NCI-H524 (cell line): ENCODE measurements around the gene EXOC3.
"Not testable (repeated sequence)": the region's sequence is repeated elsewhere in the genome, so short reads cannot be mapped to it uniquely, and the experiment has no call there.

Source experiments
- DNase-seq, 2 experiments: peaks; one replicate each; lab custom pipeline; 2025; lab: John Stamatoyannopoulos, UW

Gene EXOC3

GRCh38 chr5:473551-474192 is 30.7 kb downstream of the EXOC3 start:
- peak in 1 of 2 experiments; percentile 64 for DNase-seq

DNA sequence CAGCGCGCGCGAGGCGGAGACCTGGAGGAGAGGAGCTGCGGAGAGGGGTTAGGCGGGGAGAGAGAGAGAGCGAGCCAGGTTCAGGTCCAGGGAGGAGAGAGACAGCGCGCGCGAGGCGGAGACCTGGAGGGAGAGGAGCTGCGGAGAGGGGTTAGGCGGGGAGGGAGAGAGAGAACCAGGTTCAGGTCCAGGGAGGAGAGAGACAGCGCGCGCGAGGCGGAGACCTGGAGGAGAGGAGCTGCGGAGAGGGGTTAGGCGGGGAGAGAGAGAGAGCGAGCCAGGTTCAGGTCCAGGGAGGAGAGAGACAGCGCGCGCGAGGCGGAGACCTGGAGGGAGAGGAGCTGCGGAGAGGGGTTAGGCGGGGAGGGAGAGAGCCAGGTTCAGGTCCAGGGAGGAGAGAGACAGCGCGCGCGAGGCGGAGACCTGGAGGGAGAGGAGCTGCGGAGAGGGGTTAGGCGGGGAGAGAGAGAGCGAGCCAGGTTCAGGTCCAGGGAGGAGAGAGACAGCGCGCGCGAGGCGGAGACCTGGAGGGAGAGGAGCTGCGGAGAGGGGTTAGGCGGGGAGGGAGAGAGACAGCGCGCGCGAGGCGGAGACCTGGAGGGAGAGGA is 31.4 kb downstream of the EXOC3 start:
- DNase-seq: not testable (repeated sequence)

GRCh38 chr5:474840-475661 is 32.1 kb downstream of the EXOC3 start:
- no peak for DNase-seq

GRCh38 chr5:475704-476101 is 32.7 kb downstream of the EXOC3 start:
- DNase-seq: no peak

DNA sequence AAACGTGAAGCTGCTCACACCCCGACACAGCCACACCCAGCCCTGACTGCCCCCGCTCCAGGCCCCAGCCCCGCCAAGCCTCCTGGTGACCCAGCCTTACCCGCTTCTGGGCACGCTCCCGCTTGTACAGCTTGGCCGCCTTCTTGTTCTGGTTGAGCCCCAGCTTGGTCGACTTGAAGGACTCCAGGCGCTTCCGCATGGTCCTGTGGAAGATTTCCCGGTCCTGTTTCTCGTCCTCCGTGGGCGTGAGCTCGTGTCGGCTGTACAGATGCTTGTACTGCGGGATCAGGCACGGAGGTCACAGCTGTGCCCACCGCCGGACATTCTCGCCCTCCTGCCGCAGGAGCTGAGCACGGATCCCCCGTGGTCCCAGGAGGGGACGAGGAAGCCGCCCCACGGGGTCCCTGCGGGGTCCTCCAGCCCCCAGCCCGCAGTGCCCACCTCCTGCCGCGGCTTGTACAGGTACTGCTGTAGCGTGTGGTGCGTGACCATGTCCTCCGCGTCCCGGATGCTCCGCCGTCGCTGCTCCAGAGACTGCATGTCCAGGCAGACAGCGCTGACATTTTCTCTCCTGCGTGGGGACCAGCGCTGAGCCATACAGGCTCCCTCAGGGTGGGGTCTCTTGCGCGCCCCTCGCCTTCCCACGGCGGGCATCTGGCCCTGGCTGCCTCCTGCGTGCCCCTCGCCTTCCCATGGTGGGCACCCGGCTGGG is 33.3 kb downstream of the EXOC3 start:
- no peak for DNase-seq

DNA sequence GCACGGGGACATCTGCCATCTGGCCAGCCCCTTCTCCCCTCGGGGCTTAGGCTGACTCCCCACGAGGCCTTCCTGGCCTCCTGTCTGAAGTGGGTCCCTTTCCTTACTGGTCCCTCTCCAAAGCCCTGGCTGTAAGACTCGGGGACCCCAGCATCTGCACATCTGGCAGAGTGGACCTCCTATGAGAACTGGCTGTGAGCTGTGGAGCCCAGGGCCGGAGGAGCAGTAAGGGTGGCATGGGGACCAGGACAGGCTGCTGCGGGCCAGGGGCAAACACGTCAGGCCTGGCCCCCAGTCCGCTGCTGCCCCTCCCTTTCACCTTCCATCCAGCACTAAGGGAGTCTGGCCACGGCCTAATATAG is 33.8 kb downstream of the EXOC3 start:
- no peak for DNase-seq

GRCh38 chr5:477247-477646 is 34.3 kb downstream of the EXOC3 start:
- DNase-seq: no peak

- DNase-seq: no peak
Measured at GRCh38 chr5:477871-478270, 34.9 kb downstream of the EXOC3 start.

DNA sequence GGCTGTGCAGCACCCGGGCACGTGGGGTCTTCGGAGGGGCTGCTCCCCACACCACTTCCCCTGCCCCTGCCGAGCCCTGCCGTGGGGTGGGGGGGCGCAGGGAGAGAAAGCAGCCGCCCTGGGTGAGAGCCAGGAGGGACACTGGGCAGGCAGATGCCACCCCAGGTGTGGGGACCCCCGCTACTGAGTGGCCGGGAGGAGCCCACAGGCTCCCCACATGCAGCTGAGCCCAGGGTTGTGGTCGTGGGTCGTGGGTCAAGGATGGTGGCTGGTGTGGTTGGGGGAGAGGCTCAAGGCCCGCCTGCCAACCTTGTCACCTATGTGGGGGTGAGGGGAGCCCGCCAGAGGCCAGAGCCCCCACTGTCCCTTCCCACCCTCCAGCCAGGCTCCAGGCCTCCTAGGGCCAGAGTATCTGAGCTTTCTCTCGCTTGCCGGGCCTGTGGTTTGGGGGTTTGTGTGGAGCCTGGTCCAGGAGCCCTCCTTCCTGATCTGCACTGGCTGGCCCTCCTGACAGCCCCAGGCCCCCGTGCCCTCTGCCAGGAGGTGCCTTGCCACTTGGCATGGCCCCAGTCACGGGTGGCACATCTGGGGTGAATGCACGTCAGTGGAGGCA is 35.5 kb downstream of the EXOC3 start:
- no peak for DNase-seq

DNA sequence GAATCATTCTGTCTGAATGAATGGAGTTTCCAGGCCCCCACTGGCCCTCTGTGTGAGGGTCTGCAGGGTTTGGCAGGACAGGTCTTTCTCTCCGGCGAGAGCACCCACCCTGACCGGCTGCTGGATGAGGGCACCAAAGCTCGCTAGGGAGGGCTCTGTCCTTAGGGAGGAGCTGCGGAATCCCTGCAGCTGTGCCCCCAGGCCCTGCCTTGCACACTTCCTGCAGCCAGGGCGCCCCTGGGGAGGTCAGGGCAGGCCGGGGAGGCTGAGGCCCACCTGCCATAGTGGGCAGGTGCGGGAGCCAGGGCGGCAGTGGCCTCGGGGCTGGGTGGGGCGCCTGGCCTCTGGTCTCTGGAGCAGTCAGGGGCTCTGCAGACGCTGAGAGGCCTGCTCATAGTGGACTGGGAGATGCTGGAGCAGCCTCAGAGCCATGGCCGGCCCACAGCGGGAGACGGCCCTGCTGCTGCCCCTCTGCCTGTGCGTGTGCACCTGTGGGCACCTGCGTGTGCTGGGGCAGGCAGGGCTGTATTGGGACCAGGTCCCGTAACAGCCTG is 36.1 kb downstream of the EXOC3 start:
- DNase-seq: no peak

DNA sequence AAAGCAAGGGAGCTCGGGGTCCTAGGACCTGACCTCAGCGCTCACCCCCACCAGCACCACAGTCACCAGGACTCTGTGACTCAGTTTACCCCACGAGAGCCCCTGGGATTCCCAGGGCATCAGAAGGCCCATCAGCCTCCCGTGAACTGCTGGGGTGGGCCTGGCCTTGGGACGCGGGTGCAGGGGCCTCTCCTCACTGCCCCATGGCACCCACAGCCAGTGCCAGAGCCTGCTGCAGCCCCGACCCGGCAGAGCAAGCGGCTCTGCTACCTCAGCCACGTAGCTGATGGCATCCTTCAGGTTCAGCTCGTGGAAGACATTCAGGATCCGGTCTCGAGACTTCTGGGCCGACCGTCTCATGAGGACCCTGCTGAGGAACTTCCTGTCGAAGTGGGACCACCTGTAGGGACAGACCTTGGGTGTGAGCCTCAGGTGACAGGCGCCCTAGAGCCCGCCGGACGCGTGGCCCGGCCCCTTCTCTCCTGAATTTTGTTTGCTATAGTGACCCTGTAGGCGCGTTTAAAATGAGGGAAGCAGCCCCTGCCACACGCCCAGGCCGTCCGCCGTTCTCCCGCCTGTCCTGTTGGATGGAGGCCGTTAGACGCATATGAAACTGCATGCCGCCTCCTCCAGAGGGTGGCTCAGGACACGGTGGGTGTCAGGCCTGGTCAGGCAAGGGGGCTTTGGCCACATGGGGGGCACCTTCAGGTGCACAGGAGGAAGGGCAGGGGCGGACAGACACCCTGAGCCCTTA is 36.8 kb downstream of the EXOC3 start:
- no peak for DNase-seq

GRCh38 chr5:481347-481746 is 38.4 kb downstream of the EXOC3 start:
- DNase-seq: no peak

DNA sequence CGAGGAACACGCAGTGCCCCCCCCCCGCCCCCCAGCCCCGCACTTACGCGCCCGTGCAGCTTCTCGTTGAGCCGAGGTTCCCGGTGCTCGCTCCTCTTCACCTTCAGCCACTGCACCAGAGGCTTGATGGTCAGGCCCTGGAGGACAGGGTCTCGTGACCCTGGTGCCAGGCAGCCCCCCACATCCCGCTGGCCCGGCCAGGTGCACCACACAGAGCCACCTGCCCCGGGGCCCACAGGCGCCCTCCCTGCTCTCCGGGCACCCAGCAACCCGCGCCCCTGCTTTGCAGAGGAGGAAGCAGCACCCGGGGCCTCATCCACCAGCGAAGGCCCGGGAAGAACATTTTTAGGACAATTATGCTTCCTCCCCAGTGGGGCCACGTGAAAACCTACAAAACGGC is 39.0 kb downstream of the EXOC3 start:
- DNase-seq: no peak

DNA sequence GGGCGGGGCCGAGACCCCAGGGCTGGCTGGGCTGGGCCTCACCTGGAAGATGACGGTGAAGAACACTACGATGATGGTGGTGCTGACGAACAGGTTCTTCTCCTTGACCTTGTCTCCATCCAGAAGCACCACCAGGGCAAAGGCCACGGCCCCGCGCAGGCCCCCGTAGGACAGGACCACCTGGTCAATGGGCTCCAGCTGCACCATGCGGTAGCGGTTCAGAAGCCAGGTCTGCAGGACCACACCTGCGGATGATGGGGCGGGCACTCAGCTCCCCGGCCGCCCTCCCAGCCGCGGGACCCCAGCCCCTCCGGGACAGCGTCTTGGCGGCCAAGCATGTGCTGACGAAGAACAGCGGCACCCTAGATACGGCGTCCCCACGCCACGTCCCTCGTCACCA is 39.5 kb downstream of the EXOC3 start:
- no peak for DNase-seq

DNA sequence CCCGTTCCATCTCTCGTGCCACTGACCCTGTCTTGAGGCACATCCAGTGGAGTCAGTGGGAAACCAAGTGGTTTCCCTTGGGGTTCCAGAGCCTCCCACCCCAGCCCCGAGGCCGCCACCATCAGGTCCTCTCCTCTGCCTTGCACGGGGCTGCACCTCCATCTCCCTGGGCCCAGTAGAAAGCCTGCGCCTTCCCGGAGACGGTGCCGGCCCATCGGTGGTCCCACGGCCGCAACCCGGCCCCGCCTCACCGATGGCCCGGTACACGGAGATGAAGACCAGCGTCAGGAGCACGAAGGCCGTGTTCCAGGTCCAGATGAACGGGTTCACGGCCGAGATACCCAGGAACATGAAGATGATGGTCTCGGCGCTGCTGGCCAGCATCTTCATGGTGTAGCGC is 40.0 kb downstream of the EXOC3 start:
- no peak for DNase-seq

DNA sequence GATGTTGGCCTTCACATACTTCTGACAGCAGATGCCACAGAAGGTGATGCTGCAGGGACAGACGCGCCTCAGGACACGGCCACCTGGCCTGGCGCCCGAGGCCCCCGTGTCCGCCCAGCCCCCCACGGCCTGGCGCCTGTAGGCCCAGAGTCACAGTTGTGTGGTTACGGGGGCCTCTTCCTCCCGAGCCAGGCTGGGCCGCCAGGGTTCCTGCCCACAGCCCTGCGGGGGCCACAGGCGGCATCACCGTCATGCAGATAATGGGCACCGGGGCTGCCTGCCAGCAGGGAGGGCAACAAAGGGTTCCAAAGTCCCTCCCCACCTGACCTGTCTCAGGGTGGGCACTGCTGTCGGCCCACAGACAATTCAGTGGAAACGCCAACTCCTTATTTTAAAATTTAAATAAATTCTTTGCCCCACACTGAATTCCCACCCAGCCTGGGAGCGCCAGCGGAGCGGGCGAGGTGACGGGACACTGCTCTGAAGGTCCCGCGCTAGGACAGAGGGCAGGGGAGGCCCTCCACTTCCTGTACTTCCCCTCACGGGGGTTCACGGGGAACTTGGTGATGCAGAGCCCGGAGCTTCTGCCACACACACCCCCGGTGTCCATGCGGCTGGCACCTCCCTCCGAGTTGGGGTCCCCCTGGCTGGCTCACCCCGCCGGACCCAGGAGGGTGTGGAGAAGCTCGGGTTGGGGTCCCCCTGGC is 40.6 kb downstream of the EXOC3 start:
- DNase-seq: no peak

DNA sequence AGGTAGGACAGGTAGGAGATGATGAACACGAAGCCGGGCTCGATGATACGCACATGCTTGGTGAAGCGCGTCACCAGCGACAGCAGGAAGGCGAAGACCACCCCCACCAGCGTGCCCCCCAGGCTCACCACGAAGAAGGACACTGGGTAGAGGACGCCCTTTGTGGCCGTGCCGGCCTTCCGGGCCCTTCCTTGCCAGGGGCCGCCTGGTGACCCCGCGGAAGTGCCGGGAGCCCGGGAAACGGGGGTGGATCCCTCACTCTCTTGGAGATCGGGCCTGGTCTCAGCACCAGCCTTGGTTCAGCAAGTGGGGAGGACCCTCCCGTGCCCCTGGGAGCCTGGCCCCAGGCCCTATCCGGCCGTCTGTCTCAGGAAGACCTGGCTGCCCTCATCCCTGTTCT is 41.6 kb downstream of the EXOC3 start:
- DNase-seq: no peak

- peak in 1 of 2 experiments; percentile 27 for DNase-seq
Measured at GRCh38 chr5:485113-485945, 42.4 kb downstream of the EXOC3 start.

- DNase-seq: peak in 1 of 2 experiments; percentile 49
Measured at GRCh38 chr5:485946-486491, 43.0 kb downstream of the EXOC3 start.
